Endodermal cell (in vitro differentiated cells): Measurements from ENCODE around the gene MALAT1. TPM values are rescaled to one million over a fixed set of nuclear protein-coding genes. Genes with fewer than 3 reads are reported as not detected.
A peak's percentile ranks its signal among the peaks of the same experiment; 100 is the strongest.

Experiments used
- DNase-seq: peaks from one replicate; pipeline ENCODE4 v3.0.0-alpha.2; 2017
- H3K27ac ChIP-seq: 2 replicates; pipeline ENCODE4 v1.5.1; 2013; ENCODE audit warnings: mild to moderate bottlenecking, low read depth, low read length, moderate library complexity
- H3K27me3 ChIP-seq: 2 replicates; pipeline ENCODE4 v1.6.1; 2013; ENCODE audit warnings: mild to moderate bottlenecking, low read length, moderate library complexity; ENCODE audit not compliant: insufficient read depth, control insufficient read depth, poor library complexity, severe bottlenecking
- H3K36me3 ChIP-seq: 2 replicates; pipeline ENCODE4 v1.7.0; 2013; ENCODE audit warnings: mild to moderate bottlenecking, low read length, moderate library complexity; ENCODE audit not compliant: control insufficient read depth, insufficient read depth
- H3K4me1 ChIP-seq: one replicate; pipeline ENCODE4 v1.7.0; 2013; ENCODE audit warnings: low read length; ENCODE audit not compliant: control insufficient read depth, insufficient read depth
- H3K4me3 ChIP-seq: 2 replicates; pipeline ENCODE4 v1.5.1; 2013; ENCODE audit warnings: mild to moderate bottlenecking, low read length, moderate library complexity
- H3K9ac ChIP-seq: 2 replicates; pipeline ENCODE4 v1.6.1; 2013; ENCODE audit warnings: mild to moderate bottlenecking, low read length, moderate library complexity; ENCODE audit not compliant: poor library complexity, severe bottlenecking; ENCODE audit errors: extremely low read depth
- H3K9me3 ChIP-seq: 2 replicates; pipeline ENCODE4 v1.6.1; 2013; ENCODE audit warnings: mild to moderate bottlenecking, low read length, moderate library complexity; ENCODE audit not compliant: control insufficient read depth
- H3K27ac Mint-ChIP-seq: 2 replicates; pipeline ENCODE4 v1.8.0; 2020; ENCODE audit warnings: mixed read lengths
- H3K27me3 Mint-ChIP-seq: 2 replicates; pipeline ENCODE4 v1.8.0; 2021; ENCODE audit warnings: mild to moderate bottlenecking, mixed read lengths; ENCODE audit not compliant: insufficient read depth
- H3K36me3 Mint-ChIP-seq: 2 replicates; pipeline ENCODE4 v1.8.0; 2020; ENCODE audit warnings: low read depth, mixed read lengths
- H3K4me1 Mint-ChIP-seq: 2 replicates; pipeline ENCODE4 v1.8.0; 2020; ENCODE audit warnings: mixed read lengths
- H3K4me3 Mint-ChIP-seq: 2 replicates; pipeline ENCODE4 v1.8.0; 2020; ENCODE audit warnings: mild to moderate bottlenecking, moderate library complexity, mixed read lengths
- H3K9me3 Mint-ChIP-seq: 2 replicates; pipeline ENCODE4 v1.8.0; 2020; ENCODE audit warnings: mild to moderate bottlenecking, mixed read lengths
- WGBS, 2 experiments: methylation state at CpG; one replicate each; pipeline versions ENCODE4 v1.1.5 to v1.1.7; 2013; ENCODE audit warnings: missing lambda C conversion rate in 2 of 2, mixed read lengths in 1 of 2; ENCODE audit not compliant: insufficient coverage in 1 of 2, insufficient read length in 1 of 2; 5-methylcytosine and 5-hydroxymethylcytosine counted together
- total RNA-seq, 2 donors: library from RNA; stranded (reverse); fragmentation: NEBNext Ultra II Directional in 1 of 2; extraction: Animal tissue kit (Norgen Biotek cat#: 25700) in 1 of 2; gene quantifications; 2 replicates in 1 of 2; 3 replicates in 1 of 2; pipeline ENCODE4 v1.2.1, GENCODE V29; 2021
- TF ChIP-seq, protein P1 (sequence below): fragments of 200-600 bp; sonication (generic); conservative IDR thresholded peaks from 2 replicates; pipeline ENCODE4 v1.5.0; 2021; ENCODE audit warnings: antibody characterized with exemption, mild to moderate bottlenecking

The MALAT1 gene
- total RNA-seq, 2 donors from 2014 or later = 5,233 to 6,894 TPM

DNA sequence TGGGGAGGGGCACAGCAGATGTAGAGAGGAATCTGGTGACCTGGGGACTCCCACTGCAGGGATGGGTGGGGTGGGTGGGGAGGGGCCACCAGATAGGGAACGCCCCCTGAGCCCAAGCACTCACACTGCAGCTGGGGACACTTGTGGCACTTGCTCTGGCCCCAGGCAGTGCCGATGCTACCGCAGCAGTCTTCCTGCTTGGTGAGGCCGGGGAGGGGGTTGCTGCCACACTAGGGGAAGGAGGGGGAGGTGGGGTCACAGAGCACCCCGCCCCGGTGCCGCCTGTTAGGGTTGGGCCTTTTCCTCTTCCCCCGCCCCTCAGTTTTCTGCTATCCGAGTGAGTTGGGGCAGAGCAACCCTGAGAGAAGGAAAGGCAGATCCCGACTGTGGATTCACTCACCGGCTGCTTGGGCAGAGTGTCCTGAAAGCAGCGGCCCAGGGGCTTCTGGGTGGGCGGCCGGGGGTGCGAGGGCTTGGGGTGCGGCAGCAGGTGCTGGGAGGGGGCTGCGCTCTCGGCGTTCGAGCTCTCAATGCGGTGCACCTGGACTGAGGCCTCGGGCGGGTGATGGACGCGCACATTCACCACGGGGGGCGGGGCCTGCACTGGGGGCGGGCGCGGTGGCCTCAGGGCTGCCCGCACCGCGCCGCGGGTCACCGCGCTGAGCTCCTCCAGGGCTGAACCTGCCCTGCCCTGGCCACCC lies 54.6 kb downstream of the MALAT1 start:
- no peak overlapping the region for H3K27ac ChIP-seq

DNA sequence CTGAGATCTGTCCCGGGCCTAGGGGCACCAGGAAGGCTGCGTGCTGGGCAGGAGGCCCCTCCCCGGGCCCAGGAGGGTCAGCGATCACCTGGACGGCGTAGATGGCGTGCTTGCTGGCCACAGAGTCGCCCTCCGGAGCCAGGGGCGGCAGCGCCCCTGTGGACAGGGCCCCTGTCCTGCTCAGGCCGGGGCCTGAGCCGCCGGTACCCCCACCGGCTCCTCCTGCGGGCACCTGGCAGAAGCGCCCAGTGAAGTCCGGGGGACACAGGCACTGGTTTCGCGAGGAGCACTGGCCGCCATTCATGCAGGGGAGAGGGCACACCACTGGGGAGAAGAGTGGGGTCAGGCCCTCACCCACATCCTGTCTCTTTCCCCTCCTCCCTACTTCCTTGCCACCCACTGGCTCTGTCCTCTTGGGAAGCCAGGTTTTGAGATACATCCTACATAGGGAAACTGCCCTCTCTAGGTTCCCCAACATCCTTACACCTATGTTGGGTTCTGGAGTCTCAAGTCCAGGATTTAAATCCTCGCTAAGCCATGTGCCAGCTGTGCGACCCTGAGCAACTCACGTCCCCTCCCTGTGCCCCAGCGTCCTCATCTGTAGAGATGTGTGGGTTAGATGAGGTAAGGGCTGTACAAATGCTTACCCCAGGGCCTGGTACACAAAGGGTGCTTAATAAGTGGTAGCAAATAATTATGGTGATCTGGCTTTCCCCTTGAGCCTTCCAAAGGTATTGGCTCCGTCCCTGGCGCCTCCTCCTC lies 55.4 kb downstream of the MALAT1 start:
- peaks cover 15% of the 10 kb centered on the region for H3K27me3 ChIP-seq
- no peak for DNase-seq
- no peak overlapping the region for H3K4me3 ChIP-seq

More for the DNA sequence above, 54.6 kb downstream of the MALAT1 start:
- H3K9ac ChIP-seq = no peak overlapping the region
- no peak overlapping the region for H3K27ac Mint-ChIP-seq
- H3K9me3 ChIP-seq = no peaks in the 10 kb centered on the region
- no peaks in the 10 kb centered on the region for H3K9me3 Mint-ChIP-seq
- DNase-seq = peak; percentile 89
- no peaks in the 10 kb centered on the region for H3K36me3 ChIP-seq
- H3K4me3 Mint-ChIP-seq = peak overlapping the region; percentile 43
- no peak overlapping the region for H3K4me3 ChIP-seq
- TF ChIP-seq, protein P1, sequence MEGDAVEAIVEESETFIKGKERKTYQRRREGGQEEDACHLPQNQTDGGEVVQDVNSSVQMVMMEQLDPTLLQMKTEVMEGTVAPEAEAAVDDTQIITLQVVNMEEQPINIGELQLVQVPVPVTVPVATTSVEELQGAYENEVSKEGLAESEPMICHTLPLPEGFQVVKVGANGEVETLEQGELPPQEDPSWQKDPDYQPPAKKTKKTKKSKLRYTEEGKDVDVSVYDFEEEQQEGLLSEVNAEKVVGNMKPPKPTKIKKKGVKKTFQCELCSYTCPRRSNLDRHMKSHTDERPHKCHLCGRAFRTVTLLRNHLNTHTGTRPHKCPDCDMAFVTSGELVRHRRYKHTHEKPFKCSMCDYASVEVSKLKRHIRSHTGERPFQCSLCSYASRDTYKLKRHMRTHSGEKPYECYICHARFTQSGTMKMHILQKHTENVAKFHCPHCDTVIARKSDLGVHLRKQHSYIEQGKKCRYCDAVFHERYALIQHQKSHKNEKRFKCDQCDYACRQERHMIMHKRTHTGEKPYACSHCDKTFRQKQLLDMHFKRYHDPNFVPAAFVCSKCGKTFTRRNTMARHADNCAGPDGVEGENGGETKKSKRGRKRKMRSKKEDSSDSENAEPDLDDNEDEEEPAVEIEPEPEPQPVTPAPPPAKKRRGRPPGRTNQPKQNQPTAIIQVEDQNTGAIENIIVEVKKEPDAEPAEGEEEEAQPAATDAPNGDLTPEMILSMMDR = no peak
- no peaks in the 10 kb centered on the region for H3K36me3 Mint-ChIP-seq
- peaks cover 24% of the 10 kb centered on the region for H3K4me1 Mint-ChIP-seq
- peaks cover 71% of the 10 kb centered on the region for H3K27me3 Mint-ChIP-seq
- H3K4me1 ChIP-seq = peaks cover 3% of the 10 kb centered on the region
- 34 to 38% methylated on average over 24 to 37 of the region's 37 CpGs for WGBS, 2 experiments
- peaks cover 23% of the 10 kb centered on the region for H3K27me3 ChIP-seq

DNA sequence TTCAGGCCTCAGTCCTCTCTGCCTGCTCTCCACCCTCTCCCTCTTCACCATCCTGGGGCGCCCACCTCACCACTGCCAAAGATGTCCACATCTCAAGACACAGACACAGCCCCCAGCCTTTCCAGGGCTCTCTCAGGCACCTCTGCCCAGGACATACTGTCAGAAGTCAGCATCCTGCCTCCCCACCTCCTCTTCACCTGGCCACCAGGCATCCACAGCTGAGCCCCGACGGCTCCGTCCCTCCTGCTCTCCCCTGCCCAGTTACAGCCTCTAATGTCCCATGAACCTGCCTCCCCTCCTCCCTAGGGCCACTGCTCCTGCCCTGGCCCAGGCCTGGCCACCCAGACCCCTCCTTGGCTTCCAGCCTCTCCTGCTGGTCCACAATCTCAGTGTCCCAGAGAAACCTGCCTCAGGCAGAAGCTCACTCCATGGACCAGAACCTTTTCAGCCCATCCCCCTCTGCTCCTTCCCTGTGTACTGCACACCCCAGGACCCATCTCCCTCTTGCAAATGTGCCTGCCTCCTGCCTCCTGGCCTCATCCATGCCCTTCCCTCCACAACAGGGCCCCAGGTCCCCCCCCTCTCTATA lies 56.1 kb downstream of the MALAT1 start:
- TF ChIP-seq, protein P1 = no peak

More for the DNA sequence above, 55.4 kb downstream of the MALAT1 start:
- Mint-ChIP-seq H3K4me1 (peaks cover 24% of the 10 kb centered on the region), H3K36me3 (no peaks in the 10 kb centered on the region), H3K4me3 (peak overlapping the region; percentile 43), H3K27ac (no peak overlapping the region), H3K27me3 (peaks cover 65% of the 10 kb centered on the region), H3K9me3 (no peaks in the 10 kb centered on the region)
- Histone ChIP-seq H3K9ac (no peak overlapping the region), H3K9me3 (no peaks in the 10 kb centered on the region), H3K36me3 (no peaks in the 10 kb centered on the region), H3K4me1 (peaks cover 11% of the 10 kb centered on the region), H3K27ac (no peak overlapping the region)
- TF ChIP-seq, protein P1 = no peak
- WGBS, 2 experiments = 89% methylated on average over 8 to 27 of the region's 27 CpGs

More for the DNA sequence above, 56.1 kb downstream of the MALAT1 start:
- Histone ChIP-seq H3K36me3 (no peaks in the 10 kb centered on the region), H3K27ac (no peak overlapping the region), H3K9ac (no peak overlapping the region), H3K4me3 (no peak overlapping the region), H3K9me3 (no peaks in the 10 kb centered on the region), H3K27me3 (peaks cover 15% of the 10 kb centered on the region), H3K4me1 (peaks cover 12% of the 10 kb centered on the region)
- Mint-ChIP-seq H3K9me3 (no peaks in the 10 kb centered on the region), H3K27me3 (peaks cover 64% of the 10 kb centered on the region), H3K4me1 (peaks cover 25% of the 10 kb centered on the region), H3K4me3 (no peak overlapping the region), H3K27ac (no peak overlapping the region), H3K36me3 (no peaks in the 10 kb centered on the region)
- WGBS, 2 experiments = 87 to 100% methylated on average over 1 to 4 of the region's 4 CpGs
- DNase-seq = no peak
